H9 (cell line): ENCODE data around the gene ZNF853. TPM values are rescaled to one million over a fixed set of nuclear protein-coding genes. Genes with fewer than 3 reads are reported as not detected.
"Not testable (repeated sequence)": the region's sequence is repeated elsewhere in the genome, so short reads cannot be mapped to it uniquely, and the experiment has no call there.

ENCODE experiments used
- DNase-seq: peaks from one replicate; pipeline ENCODE4 v3.0.0-alpha.2; 2017
- H2AFZ ChIP-seq: one replicate; pipeline ENCODE4 v1.6.1; 2013; ENCODE audit warnings: mild to moderate bottlenecking, low read length, control low read depth, moderate library complexity
- H2AK5ac ChIP-seq: 2 replicates; pipeline ENCODE4 v1.6.1; 2013; ENCODE audit warnings: low read length, control low read depth, mixed read lengths; ENCODE audit not compliant: insufficient read length
- H2BK120ac ChIP-seq: one replicate; pipeline ENCODE4 v1.6.1; 2013; ENCODE audit warnings: low read depth, mild to moderate bottlenecking, low read length, control low read depth, inconsistent platforms; ENCODE audit not compliant: poor library complexity, severe bottlenecking
- H2BK12ac ChIP-seq: 2 replicates; pipeline ENCODE4 v1.6.1; 2013; ENCODE audit warnings: low read length, control low read depth, mixed read lengths, low read depth; ENCODE audit not compliant: insufficient read length
- H2BK15ac ChIP-seq: 2 replicates; pipeline ENCODE4 v1.6.1; 2013; ENCODE audit warnings: low read depth, low read length, control low read depth
- H2BK20ac ChIP-seq: one replicate; pipeline ENCODE4 v1.6.1; 2013; ENCODE audit warnings: low read depth, mild to moderate bottlenecking, low read length, control low read depth, inconsistent platforms; ENCODE audit not compliant: poor library complexity, severe bottlenecking
- H2BK5ac ChIP-seq: 2 replicates; pipeline ENCODE4 v1.6.1; 2013; ENCODE audit warnings: low read length, control low read depth, mixed read lengths; ENCODE audit not compliant: insufficient read length
- H3K14ac ChIP-seq: 2 replicates; pipeline ENCODE4 v1.6.1; 2013; ENCODE audit warnings: low read length, control low read depth; ENCODE audit not compliant: insufficient read depth
- H3K18ac ChIP-seq: 2 replicates; pipeline ENCODE4 v1.6.1; 2013; ENCODE audit warnings: low read depth, mild to moderate bottlenecking, mixed read lengths, low read length, control low read depth; ENCODE audit not compliant: insufficient read length
- H3K23ac ChIP-seq: 2 replicates; pipeline ENCODE4 v1.6.1; 2013; ENCODE audit warnings: low read length, control low read depth, mixed read lengths, low read depth; ENCODE audit not compliant: insufficient read length
- H3K23me2 ChIP-seq: 2 replicates; pipeline ENCODE4 v1.6.1; 2013; ENCODE audit warnings: low read depth, mild to moderate bottlenecking, mixed read lengths, low read length, control low read depth; ENCODE audit not compliant: insufficient read length, poor library complexity, severe bottlenecking
- H3K27ac ChIP-seq: 2 replicates; pipeline ENCODE4 v1.5.1; 2013; ENCODE audit warnings: low read length, control low read depth, mixed read lengths, low read depth; ENCODE audit not compliant: insufficient read length
- H3K27me3 ChIP-seq: 2 replicates; pipeline ENCODE4 v1.6.1; 2013; ENCODE audit warnings: low read length, control low read depth, inconsistent platforms; ENCODE audit not compliant: insufficient read depth
- H3K4ac ChIP-seq: 2 replicates; pipeline ENCODE4 v1.6.1; 2013; ENCODE audit warnings: low read depth, mild to moderate bottlenecking, control low read depth, inconsistent platforms, low read length, moderate library complexity
- H3K4me1 ChIP-seq: 2 replicates; pipeline ENCODE4 v1.6.1; 2013; ENCODE audit warnings: low read length, control low read depth, inconsistent platforms; ENCODE audit not compliant: insufficient read depth
- H3K4me2 ChIP-seq: 2 replicates; pipeline ENCODE4 v1.6.1; 2013; ENCODE audit warnings: low read length, control low read depth, mixed read lengths; ENCODE audit not compliant: insufficient read length, insufficient read depth
- H3K56ac ChIP-seq: 2 replicates; pipeline ENCODE4 v1.6.1; 2013; ENCODE audit warnings: low read depth, mild to moderate bottlenecking, mixed read lengths, low read length, control low read depth; ENCODE audit not compliant: insufficient read length
- H3K79me1 ChIP-seq: 2 replicates; pipeline ENCODE4 v1.6.1; 2013; ENCODE audit warnings: low read depth, mild to moderate bottlenecking, moderate library complexity, low read length, control low read depth, inconsistent platforms; ENCODE audit not compliant: insufficient read depth, poor library complexity, severe bottlenecking
- H3K79me2 ChIP-seq: 2 replicates; pipeline ENCODE4 v1.6.1; 2013; ENCODE audit warnings: low read length, control low read depth, inconsistent platforms; ENCODE audit not compliant: insufficient read depth
- H3K9ac ChIP-seq: 2 replicates; pipeline ENCODE4 v1.6.1; 2013; ENCODE audit warnings: low read length, control low read depth, mixed read lengths; ENCODE audit not compliant: insufficient read length; ENCODE audit errors: extremely low read depth
- H3K9me3 ChIP-seq: one replicate; pipeline ENCODE4 v1.6.1; 2013; ENCODE audit warnings: low read depth, low read length, inconsistent platforms; ENCODE audit not compliant: control insufficient read depth
- H3T11ph ChIP-seq: one replicate; pipeline ENCODE4 v1.6.1; 2013; ENCODE audit warnings: mild to moderate bottlenecking, low read length, control low read depth, inconsistent platforms
- H4K20me1 ChIP-seq: one replicate; pipeline ENCODE4 v1.6.1; 2013; ENCODE audit not compliant: control insufficient read depth, insufficient read length, insufficient read depth
- H4K5ac ChIP-seq: 2 replicates; pipeline ENCODE4 v1.6.1; 2013; ENCODE audit warnings: low read depth, mild to moderate bottlenecking, mixed read lengths, low read length, control low read depth; ENCODE audit not compliant: insufficient read length
- H4K8ac ChIP-seq: replicated peaks from 2 replicates; pipeline ENCODE4 v1.6.1; 2013; ENCODE audit warnings: low read length, control low read depth, mixed read lengths, low read depth; ENCODE audit not compliant: insufficient read length
- H4K91ac ChIP-seq: 2 replicates; pipeline ENCODE4 v1.6.1; 2013; ENCODE audit warnings: low read depth, mild to moderate bottlenecking, moderate library complexity, mixed read lengths, low read length, control low read depth; ENCODE audit not compliant: insufficient read length
- H3K27ac Mint-ChIP-seq, 3 experiments: 2 replicates in 2 of 3; 3 replicates in 1 of 3; pipeline ENCODE4 v1.8.0; 2020 to 2021; ENCODE audit warnings: mixed read lengths in 3 of 3, mild to moderate bottlenecking in 1 of 3, moderate library complexity in 1 of 3
- H3K27me3 Mint-ChIP-seq: 2 replicates; pipeline ENCODE4 v1.8.0; 2021; ENCODE audit warnings: low read depth, mild to moderate bottlenecking, moderate library complexity, mixed read lengths
- H3K36me3 Mint-ChIP-seq, 3 experiments: 2 replicates in 2 of 3; 3 replicates in 1 of 3; pipeline ENCODE4 v1.8.0; 2020 to 2021; ENCODE audit warnings: low read depth in 3 of 3, mixed read lengths in 3 of 3; ENCODE audit not compliant: insufficient read depth in 1 of 3
- H3K4me1 Mint-ChIP-seq, 2 experiments: 2 replicates each; pipeline ENCODE4 v1.8.0; 2020; ENCODE audit warnings: mixed read lengths in 2 of 2
- H3K4me3 Mint-ChIP-seq, 2 experiments: 2 replicates in 1 of 2; 3 replicates in 1 of 2; pipeline ENCODE4 v1.8.0; 2020 to 2021; ENCODE audit warnings: mild to moderate bottlenecking in 2 of 2, mixed read lengths in 2 of 2, moderate library complexity in 1 of 2
- H3K9me3 Mint-ChIP-seq, 2 experiments: 2 replicates in 1 of 2; 3 replicates in 1 of 2; pipeline ENCODE4 v1.8.0; 2020; ENCODE audit warnings: mild to moderate bottlenecking in 2 of 2, mixed read lengths in 2 of 2, moderate library complexity in 1 of 2
- WGBS: extraction: QIAGEN DNeasy Blood & Tissue Kit; methylation state at CpG from one replicate; pipeline ENCODE4 v1.1.7; 2013; ENCODE audit warnings: missing lambda C conversion rate, low lambda C conversion rate, mixed read lengths; ENCODE audit not compliant: insufficient read length; ENCODE audit errors: extremely low coverage; 5-methylcytosine and 5-hydroxymethylcytosine counted together
- total RNA-seq: library from RNA; stranded (reverse); gene quantifications from 2 replicates; pipeline ENCODE4 v1.2.1, GENCODE V29; 2021
- TF ChIP-seq, protein P1 (sequence below): fragments of 200-600 bp; sonication (generic); conservative IDR thresholded peaks from 3 replicates; pipeline ENCODE4 v1.8.0; 2021; ENCODE audit warnings: antibody characterized with exemption, mild to moderate bottlenecking

The ZNF853 gene
- total RNA-seq, 1 experiment from 2014 or later = 9.6 TPM

GRCh38 chr7:6579446-6579845, 36.0 kb upstream of the ZNF853 start:
- no peak overlapping the region for H3K56ac ChIP-seq
- Mint-ChIP-seq H3K27me3 (no peaks in the 10 kb centered on the region), H3K4me3 (peak overlapping the region; percentile 19 to 31; a peak in 2 of 5 replicates), H3K27ac (peak overlapping the region in 2 of 3 experiments; percentile 2 to 83; a peak in 1 of 7 replicates), H3K36me3 (peaks cover 14 to 49% (median 45%) of the 10 kb centered on the region in 3 experiments; a peak in 6 of 7 replicates), H3K4me1 (peaks cover 0 to 2% of the 10 kb centered on the region in 2 experiments; a peak in 1 of 4 replicates), H3K9me3 (no peaks in the 10 kb centered on the region)
- TF ChIP-seq, protein P1, sequence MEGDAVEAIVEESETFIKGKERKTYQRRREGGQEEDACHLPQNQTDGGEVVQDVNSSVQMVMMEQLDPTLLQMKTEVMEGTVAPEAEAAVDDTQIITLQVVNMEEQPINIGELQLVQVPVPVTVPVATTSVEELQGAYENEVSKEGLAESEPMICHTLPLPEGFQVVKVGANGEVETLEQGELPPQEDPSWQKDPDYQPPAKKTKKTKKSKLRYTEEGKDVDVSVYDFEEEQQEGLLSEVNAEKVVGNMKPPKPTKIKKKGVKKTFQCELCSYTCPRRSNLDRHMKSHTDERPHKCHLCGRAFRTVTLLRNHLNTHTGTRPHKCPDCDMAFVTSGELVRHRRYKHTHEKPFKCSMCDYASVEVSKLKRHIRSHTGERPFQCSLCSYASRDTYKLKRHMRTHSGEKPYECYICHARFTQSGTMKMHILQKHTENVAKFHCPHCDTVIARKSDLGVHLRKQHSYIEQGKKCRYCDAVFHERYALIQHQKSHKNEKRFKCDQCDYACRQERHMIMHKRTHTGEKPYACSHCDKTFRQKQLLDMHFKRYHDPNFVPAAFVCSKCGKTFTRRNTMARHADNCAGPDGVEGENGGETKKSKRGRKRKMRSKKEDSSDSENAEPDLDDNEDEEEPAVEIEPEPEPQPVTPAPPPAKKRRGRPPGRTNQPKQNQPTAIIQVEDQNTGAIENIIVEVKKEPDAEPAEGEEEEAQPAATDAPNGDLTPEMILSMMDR = peak; percentile 52
- H3K14ac ChIP-seq = no peak overlapping the region
- H4K20me1 ChIP-seq = no peaks in the 10 kb centered on the region
- no peaks in the 10 kb centered on the region for H3K79me2 ChIP-seq
- H3K79me1 ChIP-seq = no peaks in the 10 kb centered on the region
- H2BK5ac ChIP-seq = no peak overlapping the region
- H3K4me2 ChIP-seq = no peak overlapping the region
- no peak overlapping the region for H2BK12ac ChIP-seq
- H3K27me3 ChIP-seq = no peaks in the 10 kb centered on the region
- H4K91ac ChIP-seq = no peak overlapping the region
- no peak overlapping the region for H4K8ac ChIP-seq
- H3K4me1 ChIP-seq = no peaks in the 10 kb centered on the region
- no peaks in the 10 kb centered on the region for H3K23me2 ChIP-seq
- DNase-seq = peak; percentile 43
- H3K4ac ChIP-seq = no peak overlapping the region
- no peak overlapping the region for H2AFZ ChIP-seq
- H2AK5ac ChIP-seq = no peak overlapping the region
- WGBS = no CpG with 5 or more reads among the region's 4 CpGs
- H3K9ac ChIP-seq = no peak overlapping the region
- H3K9me3 ChIP-seq = no peaks in the 10 kb centered on the region
- no peak overlapping the region for H3K23ac ChIP-seq
- H3K27ac ChIP-seq = no peak overlapping the region
- no peak overlapping the region for H2BK20ac ChIP-seq
- no peak overlapping the region for H4K5ac ChIP-seq
- no peak overlapping the region for H3K18ac ChIP-seq
- H2BK15ac ChIP-seq = no peak overlapping the region
- no peak overlapping the region for H2BK120ac ChIP-seq
- H3T11ph ChIP-seq = no peak overlapping the region

GRCh38 chr7:6585746-6586432, 29.5 kb upstream of the ZNF853 start:
- not testable (repeated sequence) for H3K4me2 ChIP-seq, H3K9ac ChIP-seq, H4K5ac ChIP-seq, H3K27ac ChIP-seq, H2BK120ac ChIP-seq, H3K23me2 ChIP-seq, H3T11ph ChIP-seq, H3K56ac ChIP-seq, H3K9me3 Mint-ChIP-seq, H3K14ac ChIP-seq, H3K27me3 Mint-ChIP-seq, H4K20me1 ChIP-seq, H2AFZ ChIP-seq, H3K18ac ChIP-seq, H2BK15ac ChIP-seq, H3K9me3 ChIP-seq, H4K8ac ChIP-seq, DNase-seq, H2BK5ac ChIP-seq, H3K23ac ChIP-seq, H3K79me2 ChIP-seq, H3K4ac ChIP-seq, H3K79me1 ChIP-seq, H3K27ac Mint-ChIP-seq, H2AK5ac ChIP-seq, H3K4me3 Mint-ChIP-seq, H2BK12ac ChIP-seq, H2BK20ac ChIP-seq, H3K4me1 ChIP-seq, H3K27me3 ChIP-seq, H4K91ac ChIP-seq, H3K4me1 Mint-ChIP-seq
- peaks cover 25 to 77% (median 68%) of the 10 kb centered on the region in 3 experiments for H3K36me3 Mint-ChIP-seq
- WGBS = no CpG with 5 or more reads among the region's 8 CpGs
